Skin epidermis (tissue), 12 donors: ENCODE measurements around the gene CLDN24.

Experiments
- H3K27ac ChIP-seq, 21 experiments: fragments of 200-600 bp; sonication (generic) in 11 of 21; one replicate each; pipeline ENCODE4 v1.5.0; 2020; ENCODE audit warnings: mild to moderate bottlenecking in 3 of 21, inconsistent platforms in 2 of 21, moderate library complexity in 2 of 21
- H3K4me3 ChIP-seq, 7 experiments: fragments of 200-600 bp; sonication (generic) in 2 of 7; one replicate each; pipeline ENCODE4 v1.5.0; 2020; ENCODE audit warnings: inconsistent platforms in 2 of 7, mild to moderate bottlenecking in 2 of 7, moderate library complexity in 1 of 7

Gene CLDN24

DNA sequence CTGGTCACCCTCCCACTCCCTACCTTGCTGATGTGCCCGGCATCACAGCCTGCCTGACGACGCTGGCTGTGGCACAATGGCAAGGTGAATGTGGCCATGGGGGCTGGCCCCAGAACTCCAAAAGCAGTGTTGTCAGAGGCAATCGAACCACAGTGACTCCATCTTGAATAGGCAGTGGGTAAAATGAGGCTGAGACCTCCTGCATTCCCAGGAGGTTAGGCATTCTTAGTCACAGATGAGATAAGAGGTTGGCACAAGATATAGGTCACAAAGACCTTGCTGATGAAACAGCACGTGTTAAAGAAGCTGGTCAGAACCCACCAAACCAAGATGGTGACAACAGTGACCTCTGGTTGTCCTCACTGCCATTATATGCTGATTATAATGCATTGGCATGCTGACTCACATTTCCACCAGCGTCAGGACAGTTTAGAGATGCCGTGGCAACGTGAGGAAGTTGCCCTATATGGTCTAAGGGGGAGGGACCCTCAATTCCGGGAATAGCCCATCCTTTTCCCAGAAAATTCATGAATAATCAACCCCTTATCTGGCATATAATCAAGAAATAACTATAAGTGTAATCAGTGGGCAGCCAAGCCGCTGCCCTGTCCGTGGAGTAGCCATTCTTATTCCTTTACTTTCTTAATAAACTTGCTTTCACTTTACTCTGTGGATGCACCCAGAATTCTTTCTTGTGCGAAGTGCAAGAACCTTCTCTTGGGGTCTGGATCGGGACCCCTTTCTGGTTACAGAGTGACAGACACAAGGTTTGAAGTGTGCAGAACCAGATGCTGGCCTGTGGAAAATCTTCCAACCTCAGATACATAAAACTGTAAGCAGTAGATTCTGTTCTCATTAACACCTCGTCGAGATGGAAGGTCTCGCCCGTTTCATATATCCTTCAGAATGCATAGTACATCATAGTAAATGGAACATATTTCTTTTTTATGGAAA lies 26.8 kb upstream of the CLDN24 start:
- H3K27ac ChIP-seq, result peak overlapping the region in 13 of 21 experiments; percentile 2 to 76 (median 52)
- no peak overlapping the region for H3K4me3 ChIP-seq

DNA sequence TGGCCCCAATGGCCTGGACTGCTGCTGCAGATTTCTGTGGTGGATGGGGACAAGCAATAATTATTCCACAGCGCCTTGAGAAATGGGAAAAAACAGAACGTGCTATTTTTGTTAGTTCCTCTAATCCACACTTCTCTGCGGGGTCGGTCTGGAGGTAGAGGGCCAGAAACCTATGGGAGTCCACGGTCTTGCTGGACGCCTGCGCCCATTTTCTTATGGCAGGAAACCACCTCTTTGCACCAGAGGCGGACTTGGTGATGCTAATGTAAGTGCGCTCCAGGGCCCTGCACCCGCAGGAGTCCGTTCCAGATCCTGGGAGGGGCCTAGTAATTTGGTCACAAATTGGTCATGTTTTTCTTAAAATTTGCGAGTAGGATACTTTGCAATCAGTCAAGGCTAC lies 25.9 kb upstream of the CLDN24 start:
- peak overlapping the region in 2 of 21 experiments; percentile 2 to 76 for H3K27ac ChIP-seq
- no peak overlapping the region for H3K4me3 ChIP-seq

DNA sequence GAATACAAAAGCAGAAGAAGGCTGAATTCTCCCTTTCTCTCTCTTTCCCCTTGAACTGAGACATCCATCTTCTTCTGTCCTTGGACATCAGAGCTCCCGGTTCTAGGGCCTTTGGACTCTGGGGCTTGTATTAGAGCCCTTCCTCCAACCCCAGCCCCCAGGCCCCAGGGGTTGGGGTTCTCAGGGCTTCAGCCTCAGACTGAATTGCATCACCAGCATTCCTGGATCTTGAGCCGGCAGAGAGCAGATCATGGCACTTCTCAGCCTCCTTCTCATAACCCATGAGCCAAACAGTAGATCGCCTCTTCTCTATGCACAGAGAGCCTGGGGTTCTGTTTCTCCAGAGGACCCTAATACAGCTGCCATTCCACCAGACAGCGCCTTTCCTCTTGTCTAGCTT lies 25.3 kb upstream of the CLDN24 start:
- no peak overlapping the region for H3K4me3 ChIP-seq
- no peak overlapping the region for H3K27ac ChIP-seq

DNA sequence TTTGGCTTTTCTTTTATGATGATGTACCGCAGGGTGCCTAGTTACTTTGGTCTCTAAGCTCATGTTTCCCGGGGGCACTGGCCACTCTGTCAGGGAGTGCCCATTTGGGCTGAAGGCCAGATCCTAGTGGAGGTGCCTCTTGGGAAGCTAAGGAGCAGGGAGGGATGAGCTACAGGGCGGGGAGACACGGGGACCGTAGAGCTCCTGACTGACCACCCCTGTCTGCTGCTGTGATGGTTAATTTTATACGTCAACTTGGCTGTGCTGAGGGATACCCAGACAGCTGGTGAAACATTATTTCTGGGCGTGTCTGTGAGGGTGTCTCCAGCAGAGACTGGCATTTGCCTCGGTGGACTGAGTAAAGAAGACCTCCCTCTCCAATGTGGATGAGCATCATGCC lies 24.9 kb upstream of the CLDN24 start:
- Histone ChIP-seq H3K4me3 (no peak overlapping the region), H3K27ac (no peak overlapping the region)

DNA sequence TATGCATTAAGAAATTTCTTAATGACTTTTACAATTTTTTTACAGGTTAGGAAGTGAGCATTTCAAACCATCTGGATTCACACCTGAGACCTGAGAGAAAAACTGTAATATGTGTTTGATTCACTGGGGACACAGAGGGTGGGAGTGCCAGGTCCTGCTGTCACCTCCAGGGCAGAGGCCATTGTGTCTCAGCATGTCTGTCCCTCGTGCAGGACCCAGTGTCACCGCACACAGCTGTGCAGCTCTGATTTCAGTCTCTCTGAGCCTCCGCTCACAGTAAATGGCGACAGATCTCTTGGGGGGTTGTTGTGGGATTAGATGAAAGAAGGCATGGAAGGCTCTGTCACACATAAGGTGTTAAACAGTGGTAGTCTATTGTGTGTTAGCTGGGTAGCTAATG lies 23.0 kb upstream of the CLDN24 start:
- no peak overlapping the region for H3K4me3 ChIP-seq
- no peak overlapping the region for H3K27ac ChIP-seq

DNA sequence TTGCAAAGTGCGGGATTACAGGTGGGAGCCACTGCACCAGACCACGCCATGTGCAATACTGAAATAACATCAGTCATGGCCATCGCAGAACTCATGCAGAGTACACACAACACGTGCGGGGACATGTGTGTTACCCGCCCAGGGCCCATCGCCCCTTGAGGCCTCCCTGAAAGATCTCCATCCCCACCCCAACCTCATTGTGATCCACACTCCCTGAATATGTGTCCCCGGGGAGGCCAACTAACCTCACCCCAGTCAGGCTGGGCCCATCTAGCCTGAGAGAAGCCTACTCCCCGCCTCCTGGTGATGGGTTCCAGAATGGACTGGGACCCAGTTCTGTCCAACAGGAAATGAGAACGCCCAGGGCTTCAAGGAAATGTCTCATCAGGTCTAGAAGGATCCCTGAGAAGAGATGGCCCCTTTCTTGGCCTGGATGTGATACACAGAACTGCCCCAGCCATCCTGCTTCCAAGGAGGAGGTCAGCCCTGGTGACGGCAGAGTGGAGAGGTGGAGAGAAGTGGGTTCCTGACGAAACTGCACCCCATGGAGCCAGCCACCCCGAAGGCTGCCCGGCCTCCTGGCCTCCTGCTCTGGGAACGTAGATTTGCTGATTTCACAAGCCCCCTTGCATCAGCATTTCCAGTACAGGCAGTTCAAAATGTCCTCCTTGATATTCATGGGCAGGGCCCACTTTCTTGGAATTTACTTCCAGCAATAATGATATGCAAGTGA lies 22.5 kb upstream of the CLDN24 start:
- no peak overlapping the region for H3K27ac ChIP-seq
- H3K4me3 ChIP-seq, result no peak overlapping the region

DNA sequence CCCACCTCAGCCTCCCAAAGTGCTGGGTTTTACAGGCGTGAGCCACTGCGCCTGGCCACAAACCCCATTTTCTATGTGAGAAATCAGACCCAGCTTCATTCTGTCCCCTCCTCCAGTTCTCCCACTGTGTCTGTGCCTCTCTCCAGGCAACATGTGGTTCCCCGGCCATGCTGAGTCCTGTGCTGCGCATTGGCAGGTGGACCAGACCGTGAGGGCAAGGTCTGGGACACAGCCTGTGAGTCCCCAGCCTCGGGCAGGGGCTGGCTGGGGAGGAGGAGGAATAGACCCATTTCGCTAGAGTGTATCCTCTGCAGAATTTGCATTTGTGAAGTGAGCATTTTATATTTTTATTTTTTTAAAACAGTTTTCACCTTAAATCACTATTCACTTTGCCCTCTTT lies 21.5 kb upstream of the CLDN24 start:
- Histone ChIP-seq H3K27ac (no peak overlapping the region), H3K4me3 (no peak overlapping the region)

DNA sequence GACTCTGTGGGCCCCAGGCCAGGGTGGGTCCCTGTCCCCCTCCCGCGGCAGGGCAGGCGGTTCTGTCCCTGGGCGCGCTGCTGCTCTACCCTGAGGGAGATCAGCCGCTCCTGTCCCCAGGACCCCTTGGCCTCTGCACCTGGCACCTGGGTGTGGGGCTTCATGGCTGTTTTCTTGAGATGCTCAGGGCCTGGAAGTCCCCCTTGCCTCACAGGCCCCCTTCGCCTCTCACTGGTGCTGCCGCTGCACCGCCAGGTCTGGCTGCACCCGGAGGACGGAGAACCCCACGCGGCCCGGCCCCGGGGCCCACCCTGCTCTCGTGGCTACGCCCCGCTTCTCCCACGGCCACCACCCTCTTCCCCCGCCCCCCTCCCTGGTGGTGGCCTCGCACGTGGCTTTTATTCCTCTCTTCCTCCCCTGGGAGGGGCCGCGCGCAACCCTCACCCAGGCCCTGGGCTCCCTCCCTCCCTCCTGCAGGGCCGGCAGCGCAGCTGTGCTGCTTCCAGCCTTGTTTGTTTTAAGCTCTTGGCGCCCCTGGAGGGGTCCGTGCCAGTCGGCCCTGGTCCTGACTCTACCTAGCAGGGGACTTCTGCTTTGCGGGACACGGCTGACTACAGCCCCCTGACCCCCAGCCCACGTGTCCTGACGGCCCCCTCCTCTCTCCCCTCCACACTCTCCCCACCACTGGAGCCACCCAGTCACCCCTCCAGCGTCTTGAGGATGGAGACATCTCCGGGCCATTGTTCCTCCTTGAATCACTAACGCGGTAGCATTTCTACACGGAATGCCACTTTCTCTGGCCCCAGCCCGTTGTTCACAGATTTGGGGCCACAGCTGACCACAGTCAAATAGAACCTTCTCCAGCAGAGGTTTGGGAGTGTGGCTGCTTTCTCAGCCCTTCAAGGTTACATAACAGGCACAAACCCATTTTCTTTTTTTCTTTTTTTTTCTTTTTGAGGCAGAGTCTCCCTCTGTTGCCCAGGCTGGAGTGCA lies 20.6 kb upstream of the CLDN24 start:
- peak overlapping the region in 4 of 21 experiments; percentile 11 to 25 (median 18) for H3K27ac ChIP-seq
- H3K4me3 ChIP-seq, result peak overlapping the region in 1 of 7 experiments; percentile 23

DNA sequence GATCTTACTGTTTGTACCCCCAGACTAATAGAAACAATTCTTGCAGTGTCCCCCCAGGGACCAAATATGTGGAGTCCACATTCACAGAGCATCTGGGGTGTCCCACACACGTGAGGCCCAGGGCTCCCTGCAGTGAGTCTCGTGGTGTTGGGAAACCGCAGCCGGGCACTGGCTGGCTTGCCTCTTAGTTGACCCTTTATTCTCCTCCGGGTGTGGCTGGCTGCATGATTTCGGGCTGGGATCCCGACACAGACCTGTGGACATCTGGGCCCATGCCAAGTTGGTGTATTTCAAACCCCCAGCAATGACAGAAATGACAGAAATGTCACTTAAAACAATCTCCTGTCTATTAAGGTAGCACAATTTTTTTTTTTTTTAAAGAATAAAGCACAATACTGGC lies 15.6 kb upstream of the CLDN24 start:
- no peak overlapping the region for H3K27ac ChIP-seq
- no peak overlapping the region for H3K4me3 ChIP-seq

DNA sequence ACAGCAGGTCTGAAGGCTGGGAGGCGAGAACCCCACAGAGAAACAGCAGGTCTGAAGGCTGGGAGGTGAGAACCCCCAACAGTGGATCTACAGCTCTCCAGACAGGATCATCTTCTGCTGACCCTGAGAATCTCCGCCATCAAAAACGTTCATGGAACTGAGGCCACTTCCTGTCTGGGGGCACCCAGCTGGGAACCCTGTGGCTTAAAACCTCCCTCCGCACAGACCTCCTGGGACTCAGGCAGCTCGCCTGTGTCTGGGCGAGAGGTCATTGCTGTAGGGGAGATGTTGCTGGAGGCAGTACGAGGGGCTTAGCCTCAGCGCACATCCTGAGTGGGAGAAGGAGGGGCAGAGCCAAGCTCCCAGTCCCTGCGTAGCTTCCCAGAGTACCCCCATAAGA lies 15.1 kb upstream of the CLDN24 start:
- Histone ChIP-seq H3K4me3 (no peak overlapping the region), H3K27ac (no peak overlapping the region)

DNA sequence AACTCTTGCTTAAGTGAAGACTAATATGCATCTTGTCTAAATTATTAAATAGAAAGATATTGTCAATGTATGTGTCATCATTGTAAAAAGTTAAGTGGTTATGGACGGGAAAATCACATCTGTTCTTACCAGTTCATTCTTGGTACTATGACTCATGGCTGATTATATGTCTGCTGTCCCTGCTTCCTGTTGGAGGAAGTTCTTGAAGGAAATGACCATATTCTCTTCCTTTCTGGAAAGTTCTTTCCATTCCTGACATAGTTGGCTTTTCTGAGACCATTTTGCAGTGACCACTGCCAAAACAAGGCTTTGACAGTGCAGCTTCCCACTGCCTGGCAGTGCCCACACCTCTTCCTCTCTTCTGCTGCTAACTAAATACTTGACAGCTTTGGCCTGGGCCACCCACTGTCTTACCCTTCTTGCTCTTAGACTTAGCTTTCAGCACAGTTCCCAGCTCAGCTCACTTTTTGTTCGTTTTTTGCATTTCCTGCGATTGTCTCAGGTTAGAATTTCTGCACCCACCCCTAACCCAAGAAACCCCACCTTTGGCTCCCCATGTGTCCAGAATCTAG lies 13.2 kb upstream of the CLDN24 start:
- peak overlapping the region in 8 of 21 experiments; percentile 7 to 70 (median 39) for H3K27ac ChIP-seq
- H3K4me3 ChIP-seq, result no peak overlapping the region

DNA sequence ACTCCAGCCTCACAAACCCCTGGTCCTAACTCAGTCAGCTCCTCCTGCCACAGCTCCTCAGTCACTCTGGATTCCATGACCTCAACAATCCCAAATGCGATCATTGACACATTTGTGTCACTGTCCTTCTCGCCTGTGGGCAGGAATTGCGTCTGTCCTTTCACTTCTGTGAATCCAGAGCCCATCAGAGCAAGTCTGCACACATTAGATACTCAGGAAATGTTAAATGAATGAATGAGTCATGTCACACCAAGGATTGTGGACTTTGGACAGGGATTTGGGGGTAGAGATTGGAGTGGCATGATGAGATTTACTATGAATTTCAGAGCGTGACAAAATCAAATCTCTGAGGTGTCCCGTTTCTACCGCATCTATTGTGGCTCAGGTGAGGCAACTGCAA lies 11.8 kb upstream of the CLDN24 start:
- no peak overlapping the region for H3K4me3 ChIP-seq
- H3K27ac ChIP-seq, result no peak overlapping the region

DNA sequence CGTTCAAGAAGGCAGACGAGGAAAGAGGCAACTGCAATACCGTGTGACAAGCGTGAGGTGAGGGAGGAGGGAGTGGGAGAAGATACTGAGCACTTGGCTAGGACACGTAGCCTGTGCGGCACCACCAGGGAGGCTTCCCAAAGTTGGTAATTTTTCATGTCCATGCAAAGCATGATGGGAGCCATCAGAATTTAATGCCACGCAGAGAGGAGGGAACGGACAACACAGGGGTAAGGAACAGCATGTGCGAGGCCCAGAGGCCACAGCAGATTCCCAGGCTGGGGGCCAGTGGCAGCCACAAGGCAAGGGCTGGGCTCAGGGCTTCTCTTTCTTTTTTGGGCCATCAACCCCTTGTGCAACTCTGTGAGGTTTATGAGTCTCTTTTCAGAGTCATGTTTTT lies 11.0 kb upstream of the CLDN24 start:
- Histone ChIP-seq H3K27ac (no peak overlapping the region), H3K4me3 (no peak overlapping the region)

DNA sequence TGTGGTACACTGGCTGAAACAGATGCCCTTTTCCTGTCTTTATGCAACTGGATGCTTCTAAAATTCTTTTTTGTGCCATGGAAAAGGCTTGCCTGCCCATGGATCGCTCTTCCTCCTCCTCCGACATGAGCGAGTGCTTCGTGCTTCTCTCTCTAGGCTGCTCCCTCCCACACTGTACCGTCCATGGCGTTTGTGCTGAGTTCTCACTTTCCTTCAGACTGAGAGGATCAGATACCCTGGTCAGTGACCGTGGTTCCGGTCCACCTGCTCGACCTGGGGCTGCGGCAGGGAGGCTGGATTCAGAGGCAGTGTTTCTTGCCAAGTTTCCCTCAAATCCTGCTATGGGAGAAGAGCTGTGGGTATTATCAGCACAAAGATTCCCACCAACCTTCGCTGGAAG lies 10.2 kb upstream of the CLDN24 start:
- Histone ChIP-seq H3K27ac (no peak overlapping the region), H3K4me3 (no peak overlapping the region)

DNA sequence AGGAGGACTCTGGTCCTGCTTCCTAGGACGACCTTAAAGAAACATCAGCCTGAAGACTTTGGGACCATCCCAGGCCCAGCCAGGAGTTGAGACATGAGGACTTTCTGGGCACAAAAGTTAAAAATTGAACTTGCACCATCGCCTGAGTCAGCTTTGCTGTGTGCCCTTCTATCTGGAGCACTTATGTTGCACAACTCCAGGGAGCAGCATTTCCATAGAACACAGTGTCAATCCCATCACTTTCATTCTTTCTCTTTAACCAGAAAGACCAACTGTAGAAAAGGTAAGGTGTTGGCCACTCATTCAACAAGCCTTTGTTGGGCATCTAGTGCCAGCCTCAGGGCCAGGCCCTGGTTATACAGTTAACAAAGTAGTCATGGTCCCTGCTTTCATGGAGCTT lies 8.6 kb upstream of the CLDN24 start:
- H3K4me3 ChIP-seq, result no peak overlapping the region
- no peak overlapping the region for H3K27ac ChIP-seq

DNA sequence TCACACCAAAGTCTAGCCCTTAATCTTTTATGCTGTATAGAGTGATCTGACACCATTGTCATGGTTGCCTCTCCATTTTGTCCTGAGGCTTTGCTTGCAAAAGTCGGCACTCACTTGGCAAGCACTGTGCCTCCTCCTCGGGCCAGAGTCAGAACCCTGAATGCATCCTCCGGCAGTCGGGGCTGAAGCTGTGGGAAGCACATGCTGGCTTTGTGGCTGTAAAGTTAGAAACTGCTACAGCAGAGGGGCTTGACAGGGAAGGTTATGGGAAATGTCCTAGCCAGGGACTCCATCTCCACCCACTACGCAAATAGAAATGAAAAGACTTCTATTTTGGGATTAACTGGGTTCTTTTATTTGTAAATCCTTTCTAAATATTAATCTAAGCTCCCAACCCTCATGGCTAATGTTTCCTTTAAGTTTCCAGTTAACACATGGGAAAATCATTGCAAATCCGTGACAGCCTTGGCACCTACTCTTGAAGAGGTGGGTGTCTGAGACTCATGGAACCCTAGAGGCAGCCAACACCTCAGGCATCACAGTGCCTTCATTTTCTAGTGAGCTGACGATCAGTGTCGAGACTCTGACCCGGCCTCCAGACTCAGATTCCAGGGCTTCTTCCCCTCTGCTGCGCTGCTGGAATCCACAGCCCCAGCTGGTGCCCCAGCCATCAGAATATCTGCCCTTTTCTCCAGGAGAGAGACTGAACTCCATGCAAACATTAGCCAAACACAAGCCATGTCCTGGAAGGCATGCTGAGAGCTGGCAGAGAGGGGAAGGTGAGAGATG lies 7.9 kb upstream of the CLDN24 start:
- no peak overlapping the region for H3K4me3 ChIP-seq
- H3K27ac ChIP-seq, result no peak overlapping the region

DNA sequence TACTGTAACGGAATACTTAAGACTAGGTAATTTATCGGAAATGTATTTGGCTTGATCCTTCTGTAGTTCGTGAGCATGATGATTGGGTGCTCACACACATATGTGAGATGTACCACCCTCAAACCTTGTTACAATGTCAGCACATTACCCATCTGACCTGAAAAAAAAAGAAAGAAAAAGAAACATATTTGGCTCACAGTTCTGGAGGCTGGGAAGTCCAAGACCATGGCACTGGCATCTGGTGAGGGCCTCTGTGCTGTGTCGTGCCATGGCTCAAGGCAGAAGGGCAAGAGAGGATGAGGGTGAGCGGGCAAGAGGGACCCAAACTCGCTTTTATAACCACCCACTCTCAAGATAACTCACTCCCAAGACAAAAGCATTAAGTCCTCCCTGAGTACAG lies 7.0 kb upstream of the CLDN24 start:
- H3K4me3 ChIP-seq, result no peak overlapping the region
- no peak overlapping the region for H3K27ac ChIP-seq

DNA sequence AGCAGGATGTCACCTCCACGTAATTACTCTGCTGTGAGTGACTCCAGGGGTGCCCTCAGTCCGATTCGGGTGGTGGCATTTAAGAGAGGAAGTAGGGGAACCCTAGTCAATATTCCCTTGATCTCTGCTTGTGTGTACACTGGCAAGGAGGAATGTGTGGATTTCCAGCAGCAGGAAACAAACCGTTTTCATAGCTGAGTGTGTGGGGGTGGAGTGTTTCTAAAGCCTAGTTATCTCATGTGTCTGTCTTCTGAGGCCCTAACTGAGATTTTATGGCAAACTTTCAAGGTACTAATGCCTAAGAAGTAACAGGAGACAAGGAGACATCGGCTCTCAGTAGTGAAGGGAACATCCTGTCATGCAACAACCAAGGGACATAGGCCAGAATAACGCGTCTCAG lies 6.6 kb upstream of the CLDN24 start:
- Histone ChIP-seq H3K27ac (no peak overlapping the region), H3K4me3 (no peak overlapping the region)

DNA sequence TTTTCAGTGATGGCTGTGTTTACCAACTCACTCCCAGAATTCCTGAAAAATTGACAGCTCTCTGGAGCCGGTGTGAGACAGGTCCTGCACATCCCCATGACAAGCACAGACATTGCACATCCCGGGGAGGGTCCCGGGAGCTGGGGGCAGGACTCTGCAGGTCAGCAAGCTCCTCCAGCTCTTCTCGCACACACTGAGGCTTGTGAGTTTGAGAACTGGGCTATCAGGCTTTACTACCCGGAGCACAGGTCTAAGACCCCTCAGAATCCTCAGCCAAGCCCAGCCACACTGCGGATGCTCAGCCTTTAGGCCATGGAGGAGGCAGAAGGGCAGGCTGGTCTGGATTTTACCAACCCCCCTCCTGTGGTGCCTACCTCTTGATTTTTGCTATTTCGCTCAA lies 5.6 kb upstream of the CLDN24 start:
- no peak overlapping the region for H3K27ac ChIP-seq
- no peak overlapping the region for H3K4me3 ChIP-seq
